AG10803 (cell line): ENCODE measurements around the gene CACNA1D.

Experiments used
- DNase-seq: peaks from one replicate; pipeline ENCODE4 v3.0.0; 2010; ENCODE audit warnings: low read depth
- H3K4me3 ChIP-seq: 2 replicates; pipeline ENCODE4 v1.5.1; 2011; ENCODE audit warnings: mild to moderate bottlenecking, low read length, control low read depth
- TF ChIP-seq, protein P1 (sequence below): conservative IDR thresholded peaks from 2 replicates; pipeline ENCODE4 v1.5.1; 2011; ENCODE audit warnings: mild to moderate bottlenecking, low read length, control low read depth, inconsistent platforms

The CACNA1D gene

DNA sequence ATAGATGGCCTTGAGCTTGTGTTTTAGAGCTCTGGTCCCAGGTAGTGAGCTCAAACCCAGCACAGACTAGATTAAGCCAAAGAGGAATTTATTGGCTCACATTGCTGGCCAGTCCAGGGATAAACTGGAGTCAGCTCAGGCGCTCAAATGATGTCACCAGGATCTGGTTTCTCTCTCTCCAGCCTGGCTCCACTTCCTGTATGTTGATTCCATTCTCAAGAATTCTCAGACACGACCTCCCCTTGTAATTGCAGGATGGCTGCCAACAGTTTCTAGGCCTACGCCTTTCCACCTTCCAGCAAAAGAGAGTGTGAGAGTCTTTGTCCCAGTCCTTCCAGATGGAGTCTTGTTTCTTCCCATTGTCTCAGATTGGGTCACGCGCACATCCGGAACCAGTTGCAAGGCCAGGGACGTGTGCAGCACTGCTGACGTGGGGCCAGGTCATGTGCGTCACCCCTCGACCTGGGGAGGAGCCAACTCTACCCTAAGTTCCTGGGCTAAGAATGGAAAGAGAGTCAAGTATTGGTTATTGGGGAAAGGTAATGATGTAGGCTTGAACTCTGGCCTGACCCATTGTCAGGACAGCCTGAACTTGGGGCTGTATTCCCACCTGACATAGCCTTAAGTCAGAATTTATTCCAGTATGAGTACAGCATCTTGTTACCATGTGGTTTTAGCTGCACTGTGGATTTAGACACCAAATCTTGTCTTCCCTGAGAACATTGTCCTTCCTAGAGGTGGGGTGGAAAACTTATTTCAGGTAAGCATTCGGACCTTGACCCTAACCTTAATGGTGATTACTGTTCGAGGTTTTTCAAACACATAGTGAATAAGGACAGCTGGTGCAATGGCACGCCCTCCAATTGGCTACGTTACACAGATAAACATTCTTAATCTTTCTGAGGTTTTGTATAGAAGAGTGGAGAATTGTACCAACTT, 31.6 kb downstream of the CACNA1D start:
- H3K4me3 ChIP-seq = no peak overlapping the region
- no peak for DNase-seq
- TF ChIP-seq, protein P1, sequence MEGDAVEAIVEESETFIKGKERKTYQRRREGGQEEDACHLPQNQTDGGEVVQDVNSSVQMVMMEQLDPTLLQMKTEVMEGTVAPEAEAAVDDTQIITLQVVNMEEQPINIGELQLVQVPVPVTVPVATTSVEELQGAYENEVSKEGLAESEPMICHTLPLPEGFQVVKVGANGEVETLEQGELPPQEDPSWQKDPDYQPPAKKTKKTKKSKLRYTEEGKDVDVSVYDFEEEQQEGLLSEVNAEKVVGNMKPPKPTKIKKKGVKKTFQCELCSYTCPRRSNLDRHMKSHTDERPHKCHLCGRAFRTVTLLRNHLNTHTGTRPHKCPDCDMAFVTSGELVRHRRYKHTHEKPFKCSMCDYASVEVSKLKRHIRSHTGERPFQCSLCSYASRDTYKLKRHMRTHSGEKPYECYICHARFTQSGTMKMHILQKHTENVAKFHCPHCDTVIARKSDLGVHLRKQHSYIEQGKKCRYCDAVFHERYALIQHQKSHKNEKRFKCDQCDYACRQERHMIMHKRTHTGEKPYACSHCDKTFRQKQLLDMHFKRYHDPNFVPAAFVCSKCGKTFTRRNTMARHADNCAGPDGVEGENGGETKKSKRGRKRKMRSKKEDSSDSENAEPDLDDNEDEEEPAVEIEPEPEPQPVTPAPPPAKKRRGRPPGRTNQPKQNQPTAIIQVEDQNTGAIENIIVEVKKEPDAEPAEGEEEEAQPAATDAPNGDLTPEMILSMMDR = no peak

DNA sequence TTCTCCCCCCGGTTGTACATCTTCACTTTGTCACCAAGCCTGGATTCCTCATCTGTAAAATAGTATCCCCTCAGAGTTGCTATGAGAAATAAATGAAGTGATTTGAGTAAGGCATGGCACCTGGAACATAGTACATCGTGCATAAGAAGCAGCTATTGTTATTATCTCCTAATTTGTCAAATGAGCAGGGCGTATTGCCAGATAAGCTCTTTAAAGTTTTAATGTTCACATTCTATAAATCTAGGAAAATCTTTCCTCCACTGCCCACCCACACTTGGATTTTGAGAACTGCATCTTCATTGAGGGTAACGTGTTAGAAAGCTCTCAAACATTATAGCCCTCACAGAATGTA, 32.3 kb downstream of the CACNA1D start:
- no peak overlapping the region for H3K4me3 ChIP-seq
- TF ChIP-seq, protein P1 = no peak
- DNase-seq = no peak

DNA sequence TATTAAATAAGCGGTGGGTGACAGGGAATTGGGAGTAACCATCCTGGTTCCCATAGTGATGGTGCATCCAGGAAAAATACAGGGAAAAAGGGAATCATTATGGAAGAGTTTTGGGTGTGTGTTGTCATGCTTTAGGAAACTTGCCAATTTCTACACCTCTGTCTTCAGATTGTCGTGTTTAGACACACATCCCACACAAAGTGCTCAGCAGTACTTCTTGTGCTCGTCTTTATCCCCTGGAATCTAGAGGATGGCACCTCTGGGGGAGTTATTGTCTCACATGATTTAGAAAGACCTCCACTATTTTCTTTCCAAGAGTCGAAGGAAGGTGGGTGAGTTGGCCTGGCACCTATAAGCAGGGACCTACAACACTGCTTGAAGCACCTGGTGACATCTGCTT, 35.8 kb downstream of the CACNA1D start:
- no peak overlapping the region for H3K4me3 ChIP-seq
- no peak for DNase-seq
- TF ChIP-seq, protein P1 = no peak

DNA sequence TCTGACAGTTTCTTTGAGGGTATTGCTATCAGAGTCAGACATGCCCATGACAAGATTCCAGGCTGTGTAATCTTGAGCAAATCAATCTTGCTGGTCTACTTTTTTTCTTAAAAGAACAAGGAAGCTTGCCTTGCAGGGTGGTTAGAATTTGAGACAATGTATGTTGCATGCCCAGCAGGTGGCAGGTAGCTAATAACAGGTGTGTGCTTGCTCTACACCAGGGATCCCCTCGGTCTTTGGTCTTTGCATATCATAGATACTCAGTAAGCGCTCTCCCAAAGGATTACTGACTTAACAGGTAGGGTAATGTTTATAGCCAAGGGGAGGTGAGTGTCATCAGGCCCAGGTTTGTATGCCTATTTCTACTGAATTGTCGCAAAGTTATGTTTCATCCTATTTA, 37.3 kb downstream of the CACNA1D start:
- TF ChIP-seq, protein P1 = no peak
- H3K4me3 ChIP-seq = no peak overlapping the region
- no peak for DNase-seq

DNA sequence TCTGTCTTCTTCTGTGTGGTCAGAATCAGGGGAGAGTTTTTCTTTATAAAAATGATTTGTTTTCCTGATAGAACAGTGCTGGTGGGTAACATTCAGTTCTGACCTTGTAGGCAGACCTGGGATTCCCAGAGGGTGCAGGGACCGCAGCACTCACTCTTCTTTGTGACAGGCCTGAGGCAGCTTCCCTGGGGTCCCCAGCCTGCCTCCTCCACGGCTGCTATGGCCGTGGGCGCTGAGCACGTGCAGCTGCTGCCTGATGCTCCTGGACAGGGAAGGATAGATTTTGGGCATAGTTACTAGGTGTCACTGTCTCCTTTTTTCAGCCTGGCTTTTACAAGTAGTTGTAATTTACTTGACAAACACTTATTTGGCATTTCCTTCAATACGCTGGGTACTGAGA, 39.1 kb downstream of the CACNA1D start:
- TF ChIP-seq, protein P1 = no peak
- no peak for DNase-seq
- H3K4me3 ChIP-seq = no peak overlapping the region

DNA sequence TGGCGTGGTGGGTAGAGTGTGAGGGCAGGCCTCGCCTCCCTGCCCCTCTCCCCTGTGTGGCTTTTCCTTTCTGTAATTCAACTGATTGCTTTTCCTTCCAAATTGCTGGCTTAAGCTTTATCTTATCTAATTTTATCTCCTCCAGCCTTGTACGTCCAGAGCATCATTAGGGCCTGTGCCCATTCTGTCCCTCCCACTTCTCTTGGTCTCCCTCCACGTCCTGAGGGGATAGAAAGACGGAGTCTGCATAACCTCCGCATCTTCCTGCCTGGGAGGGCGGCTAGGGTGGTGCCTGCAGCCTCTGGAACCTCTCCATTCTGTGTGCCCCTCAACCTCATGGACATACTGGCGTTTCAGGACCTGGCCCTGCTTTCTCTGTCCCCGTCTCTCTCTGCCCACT, 39.8 kb downstream of the CACNA1D start:
- H3K4me3 ChIP-seq = no peak overlapping the region
- TF ChIP-seq, protein P1 = no peak
- no peak for DNase-seq
